ENCODE results near the gene ESRRB.

Gene ESRRB

GRCh38 chr14:76407449-76408150 is 31.7 kb downstream of the ESRRB start:
- DNase-seq (no peak), ATAC-seq (no peak)

- ATAC-seq (no peak), DNase-seq (no peak)
These were observed 32.9 kb downstream of the ESRRB start for GRCh38 chr14:76408877-76409276.

DNA sequence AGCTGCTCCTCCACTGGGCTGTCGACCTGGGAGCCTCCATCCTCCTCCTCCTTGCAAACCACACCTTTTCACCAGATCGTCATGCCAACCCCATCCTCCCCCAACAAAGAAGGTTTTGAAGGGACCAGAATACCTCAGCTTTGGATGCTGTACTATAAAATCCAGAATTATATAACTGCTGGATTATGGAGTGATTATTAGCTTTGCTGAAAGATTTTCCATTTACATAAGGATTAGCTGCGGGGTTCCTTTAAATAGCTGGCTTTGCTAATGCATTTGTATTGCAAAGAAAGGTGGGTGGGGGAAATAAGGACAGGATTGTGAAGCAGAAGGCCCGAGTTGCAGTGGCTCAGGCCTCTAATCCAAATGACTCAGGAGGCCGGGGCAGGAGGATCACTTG is 36.6 kb downstream of the ESRRB start:
- ATAC-seq (no peak), DNase-seq (no peak)

GRCh38 chr14:76413106-76413961 is 37.4 kb downstream of the ESRRB start:
- DNase-seq, result no peak
- ATAC-seq, result no peak

- DNase-seq, result no peak
- ATAC-seq, result no peak
These were observed 38.1 kb downstream of the ESRRB start for GRCh38 chr14:76413962-76414600.

DNA sequence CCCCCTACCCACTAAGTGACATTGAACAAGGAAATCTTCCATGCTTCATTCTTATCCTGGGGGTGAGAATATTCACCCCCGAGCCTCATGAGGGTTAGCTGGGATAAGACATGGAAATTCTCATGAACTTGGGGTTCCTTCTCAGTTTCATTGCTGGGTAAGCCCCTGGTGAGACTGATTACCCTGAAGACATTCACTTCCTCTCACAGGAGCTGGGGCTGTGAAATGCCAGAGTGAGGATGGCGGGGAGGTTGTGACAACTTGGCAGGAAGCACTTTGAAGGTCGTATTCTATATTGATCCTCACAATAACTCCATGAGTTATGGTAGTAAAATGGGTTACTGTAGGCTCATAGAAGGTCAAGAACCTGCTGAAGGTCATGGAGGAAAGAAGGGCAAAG is 43.5 kb downstream of the ESRRB start:
- no peak for ATAC-seq
- no peak for DNase-seq

GRCh38 chr14:76420827-76421226 is 44.9 kb downstream of the ESRRB start:
- no peak for DNase-seq
- ATAC-seq, result no peak

GRCh38 chr14:76421662-76422061 is 45.7 kb downstream of the ESRRB start:
- ATAC-seq (no peak), DNase-seq (no peak)

- no peak for DNase-seq
- no peak for ATAC-seq
These were observed 46.7 kb downstream of the ESRRB start for GRCh38 chr14:76422662-76423061.

GRCh38 chr14:76423534-76423933 is 47.6 kb downstream of the ESRRB start:
- ATAC-seq (no peak), DNase-seq (no peak)

DNA sequence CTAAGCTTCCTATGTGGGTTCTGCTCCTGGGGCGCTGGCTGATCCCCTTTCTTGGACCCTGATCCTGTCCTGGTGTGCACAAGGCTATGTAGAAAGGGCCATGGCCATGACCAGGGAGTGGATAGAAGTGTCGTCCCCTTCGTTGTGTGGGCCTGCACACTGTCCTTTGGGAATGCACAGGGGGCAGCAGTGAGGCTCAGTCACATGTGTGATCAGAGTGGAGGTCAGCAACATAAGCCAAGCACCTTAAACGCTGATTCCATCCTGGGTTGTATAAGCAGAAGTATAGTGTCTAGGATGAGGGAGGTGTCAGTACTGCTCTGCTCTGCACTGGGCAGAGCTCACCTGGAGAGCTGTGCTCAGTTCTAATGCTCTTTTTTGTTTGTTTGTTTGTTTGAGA is 48.4 kb downstream of the ESRRB start:
- DNase-seq, result no peak
- ATAC-seq, result no peak

- ATAC-seq (no peak), DNase-seq (no peak)
These were observed 50.3 kb downstream of the ESRRB start for GRCh38 chr14:76426161-76426696.

- ATAC-seq, result no peak
- DNase-seq, result no peak
These were observed 52.7 kb downstream of the ESRRB start for GRCh38 chr14:76428611-76429010.

GRCh38 chr14:76430017-76430416 is 54.1 kb downstream of the ESRRB start:
- ATAC-seq (no peak), DNase-seq (no peak)

- ATAC-seq (no peak), DNase-seq (no peak)
These were observed 54.6 kb downstream of the ESRRB start for GRCh38 chr14:76430475-76430980.

DNA sequence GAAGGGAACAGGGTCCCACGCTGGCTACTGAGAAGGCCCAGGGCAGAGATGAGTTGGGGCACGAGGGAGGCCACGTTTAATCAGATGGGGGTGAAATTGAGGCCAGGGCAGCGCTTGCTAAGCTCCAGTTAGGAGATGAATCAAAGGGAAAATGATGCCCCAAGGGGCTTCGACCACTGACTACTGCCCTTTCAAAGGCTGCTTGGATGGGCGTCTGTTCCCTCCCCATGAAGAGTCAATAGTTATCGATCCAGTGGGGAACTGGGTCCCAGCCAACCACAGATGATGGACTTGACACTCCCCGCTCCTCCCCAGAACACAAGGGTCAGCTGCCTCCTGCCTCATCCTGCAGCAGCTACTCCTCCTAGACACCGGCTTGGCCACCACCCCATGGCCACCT is 55.6 kb downstream of the ESRRB start:
- ATAC-seq, result no peak

DNA sequence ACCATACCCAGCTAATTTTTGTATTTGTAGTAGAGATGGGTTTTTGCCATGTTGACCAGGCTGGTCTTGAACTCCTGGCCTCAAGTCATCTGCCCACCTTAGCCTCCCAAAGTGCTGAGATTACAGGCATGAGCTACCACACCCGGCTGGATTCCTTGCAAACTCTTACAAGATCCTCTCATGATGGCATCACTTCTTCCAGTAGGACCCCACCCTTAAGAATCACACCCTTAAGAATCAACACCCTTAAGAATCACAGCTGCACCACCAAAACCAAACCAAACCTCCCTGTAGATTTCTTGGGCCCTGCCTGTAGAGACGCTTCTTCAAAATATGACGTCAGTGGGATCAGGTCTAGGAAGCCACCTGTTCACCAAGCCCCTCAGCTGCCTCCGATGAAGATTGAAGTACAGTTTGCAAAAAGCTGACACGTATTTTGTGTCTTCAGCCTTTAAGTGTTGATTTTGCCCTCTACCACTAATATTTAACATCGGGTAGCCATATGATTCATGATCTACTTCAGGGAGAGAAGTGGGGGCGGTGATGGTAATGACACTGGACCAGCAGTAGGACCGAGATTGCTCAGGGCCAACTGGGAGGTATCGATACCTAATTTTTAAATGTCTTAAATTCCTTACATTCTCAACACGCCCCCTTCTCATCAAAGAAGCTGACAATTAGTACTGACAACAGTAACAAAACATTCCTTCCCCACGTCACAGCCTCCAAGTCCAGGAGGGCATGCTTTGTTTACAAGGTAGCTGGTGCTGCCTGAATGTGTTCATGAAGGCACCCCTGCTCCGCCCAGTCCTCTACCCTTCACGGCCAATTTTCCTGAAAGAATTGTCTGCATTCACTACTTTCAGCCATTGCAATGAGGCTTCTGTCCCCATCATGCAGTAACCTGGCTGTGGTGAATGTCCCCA is 57.2 kb downstream of the ESRRB start:
- ATAC-seq, result no peak
- DNase-seq, result no peak

More for the DNA sequence above, 55.6 kb downstream of the ESRRB start:
- no peak for DNase-seq

DNA sequence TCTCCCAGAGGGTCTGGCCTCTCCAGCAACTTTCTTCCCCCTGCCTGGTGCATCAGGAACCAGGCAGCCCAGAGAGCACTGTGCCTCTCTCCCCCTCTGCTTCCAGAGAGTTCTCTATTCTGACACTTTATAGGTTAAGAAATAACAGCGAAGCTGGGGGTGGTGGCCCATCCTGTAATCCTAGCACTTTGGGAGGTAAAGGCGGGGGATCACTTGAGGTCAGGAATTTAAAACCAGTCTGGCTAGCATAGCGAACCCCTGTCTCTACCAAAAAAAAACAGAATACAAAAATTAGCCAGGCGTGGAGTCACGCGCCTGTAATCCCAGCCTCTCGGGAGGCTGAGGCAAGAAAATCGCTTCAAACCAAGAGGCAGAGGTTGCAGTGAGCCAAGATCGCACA is 58.3 kb downstream of the ESRRB start:
- ATAC-seq, result no peak

DNA sequence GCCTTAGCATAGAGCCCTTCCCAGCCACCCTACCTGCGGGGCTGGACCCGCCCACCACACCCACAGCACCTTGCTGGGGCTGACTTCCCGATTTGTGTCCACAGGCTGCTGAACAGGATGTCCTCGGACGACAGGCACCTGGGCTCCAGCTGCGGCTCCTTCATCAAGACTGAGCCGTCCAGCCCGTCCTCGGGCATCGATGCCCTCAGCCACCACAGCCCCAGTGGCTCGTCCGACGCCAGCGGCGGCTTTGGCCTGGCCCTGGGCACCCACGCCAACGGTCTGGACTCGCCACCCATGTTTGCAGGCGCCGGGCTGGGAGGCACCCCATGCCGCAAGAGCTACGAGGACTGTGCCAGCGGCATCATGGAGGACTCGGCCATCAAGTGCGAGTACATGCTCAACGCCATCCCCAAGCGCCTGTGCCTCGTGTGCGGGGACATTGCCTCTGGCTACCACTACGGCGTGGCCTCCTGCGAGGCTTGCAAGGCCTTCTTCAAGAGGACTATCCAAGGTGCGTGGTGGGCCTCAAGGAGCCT is 63.4 kb downstream of the ESRRB start:
- no peak for ATAC-seq
- DNase-seq, result no peak

More for the DNA sequence above, 58.3 kb downstream of the ESRRB start:
- no peak for DNase-seq

DNA sequence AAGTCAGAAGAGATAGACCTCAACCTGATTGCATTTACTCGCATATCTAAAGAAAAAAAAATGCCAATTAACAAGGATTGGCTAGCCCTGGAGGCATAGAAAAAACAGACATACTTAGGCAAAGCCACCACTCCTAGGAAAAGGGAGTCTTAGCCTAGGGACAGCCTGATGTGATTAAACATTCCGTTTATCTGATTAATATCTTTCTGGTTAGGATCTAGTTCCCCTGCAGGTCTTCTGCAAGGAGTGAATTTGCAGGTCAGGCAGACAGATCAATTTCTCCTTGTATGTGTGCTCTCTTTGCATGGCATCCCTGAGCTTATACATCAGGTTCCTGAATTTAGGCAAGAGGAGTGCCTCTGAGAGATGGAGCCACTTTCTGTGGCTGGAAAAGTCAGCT is 70.5 kb downstream of the ESRRB start:
- no peak for ATAC-seq
- DNase-seq, result no peak

DNA sequence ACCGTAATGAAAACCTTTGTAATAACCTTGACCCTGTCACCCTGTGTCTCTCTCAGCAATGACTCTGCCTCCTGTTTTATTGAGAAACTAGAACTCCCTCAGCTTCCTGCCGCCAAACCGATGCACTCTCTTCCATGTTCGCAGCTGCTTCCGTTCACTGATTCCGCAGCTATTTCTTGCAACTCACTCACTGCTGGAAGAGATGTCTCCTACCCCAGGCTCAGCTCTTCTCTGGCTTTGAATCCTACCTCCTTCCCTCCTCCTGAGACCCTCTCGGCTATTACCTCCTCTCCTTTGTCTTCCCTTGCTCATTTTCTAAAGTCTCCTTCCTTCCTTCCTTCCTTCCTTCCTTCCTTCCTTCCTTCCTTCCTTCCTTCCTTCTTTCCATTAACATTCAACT is 71.0 kb downstream of the ESRRB start:
- DNase-seq (no peak), ATAC-seq (no peak)
